Endothelial cell of umbilical vein (primary cell): ENCODE measurements around the gene HOXD3. TPM values are rescaled to one million over a fixed set of nuclear protein-coding genes. Genes with fewer than 3 reads are reported as not detected.
A peak's percentile ranks its signal among the peaks of the same experiment; 100 is the strongest.

Experiments used
- BruUV-seq: library from RNA; stranded (reverse); fragments of 400-500 nt; replicated peaks from 2 replicates; lab custom pipeline; 2021; lab: Mats Ljungman, UMichigan
- CTCF ChIA-PET: fragments of 300-600, 350-600 bp; sonication (Branson Sonifier 250); formaldehyde crosslinking; loops from one replicate; lab custom pipeline; 2021; ENCODE audit warnings: antibody characterized with exemption, inconsistent platforms; lab: Charles Lee
- POLR2A ChIA-PET: fragments of 300-600, 350-600 bp; sonication (Branson Sonifier 250); formaldehyde crosslinking; loops from one replicate; lab custom pipeline; 2021; ENCODE audit warnings: antibody characterized with exemption, inconsistent platforms; lab: Charles Lee
- DNase-seq: peaks from one replicate; pipeline ENCODE4 v3.0.0-alpha.2; 2011; ENCODE audit warnings: low read depth, low spot score
- FAIRE-seq: peaks from 2 replicates; lab custom pipeline; 2011; peaks lifted over from hg19 to GRCh38; lab: Jason Lieb, UNC
- H2AFZ ChIP-seq: 2 replicates; pipeline ENCODE4 v1.6.0; 2012; ENCODE audit warnings: low read depth, low read length, control low read depth, inconsistent platforms
- H3K27ac ChIP-seq: 2 replicates; pipeline ENCODE4 v1.5.1; 2011; ENCODE audit warnings: low read depth, mild to moderate bottlenecking, control low read depth, low read length, moderate library complexity; ENCODE audit not compliant: insufficient read depth
- H3K27me3 ChIP-seq, 2 experiments: 2 replicates each; pipeline versions ENCODE4 v1.6.0 to v1.6.1; 2011; ENCODE audit warnings: low read length in 2 of 2, mixed read lengths in 1 of 2; ENCODE audit not compliant: control insufficient read depth in 2 of 2, insufficient read depth in 2 of 2
- H3K36me3 ChIP-seq, 2 experiments: 2 replicates in 1 of 2; 3 replicates in 1 of 2; pipeline ENCODE4 v1.5.1; 2011; ENCODE audit warnings: low read length in 2 of 2, mild to moderate bottlenecking in 1 of 2, moderate library complexity in 1 of 2; ENCODE audit not compliant: control insufficient read depth in 2 of 2, insufficient read depth in 2 of 2; ENCODE audit errors: extremely low read depth in 1 of 2
- H3K4me1 ChIP-seq: 3 replicates; pipeline ENCODE4 v1.5.1; 2011; ENCODE audit warnings: mild to moderate bottlenecking, low read length; ENCODE audit not compliant: control insufficient read depth, insufficient read depth; ENCODE audit errors: extremely low read depth
- H3K4me2 ChIP-seq: 2 replicates; pipeline ENCODE4 v1.6.1; 2011; ENCODE audit warnings: low read length, control low read depth, mixed read lengths; ENCODE audit not compliant: insufficient read depth
- H3K4me3 ChIP-seq, 3 experiments: fragments of 200-600 bp in 1 of 3; sonication (generic), shearing (Covaris generic) in 1 of 3; replicated peaks in 1 of 3; 2 replicates each; pipeline ENCODE4 v1.5.1; 2011 to 2016; ENCODE audit warnings: control low read depth in 3 of 3, low read length in 3 of 3, mild to moderate bottlenecking in 2 of 3, inconsistent platforms in 1 of 3, low read depth in 1 of 3, moderate library complexity in 1 of 3; ENCODE audit not compliant: insufficient read depth in 1 of 3
- H3K79me2 ChIP-seq: 2 replicates; pipeline ENCODE4 v1.6.0; 2012; ENCODE audit warnings: low read length, inconsistent platforms; ENCODE audit not compliant: control insufficient read depth, insufficient read depth
- H3K9ac ChIP-seq: replicated peaks from 2 replicates; pipeline ENCODE3; 2011; ENCODE audit warnings: low read length, control low read depth; ENCODE audit not compliant: insufficient read depth; ENCODE audit errors: extremely low read depth
- H3K9me1 ChIP-seq: replicated peaks from 3 replicates; pipeline ENCODE4 v1.6.0; 2011; ENCODE audit warnings: mild to moderate bottlenecking, low read length; ENCODE audit not compliant: control insufficient read depth, insufficient read depth; ENCODE audit errors: extremely low read depth
- H3K9me3 ChIP-seq: replicated peaks from 2 replicates; pipeline ENCODE4 v1.5.1; 2012; ENCODE audit warnings: low read length, inconsistent platforms; ENCODE audit not compliant: control insufficient read depth, insufficient read depth
- H4K20me1 ChIP-seq: replicated peaks from 2 replicates; pipeline ENCODE3; 2011; ENCODE audit warnings: mild to moderate bottlenecking, low read length; ENCODE audit not compliant: control insufficient read depth, insufficient read depth; ENCODE audit errors: extremely low read depth
- CTCF ChIP-seq, 2 donors: IDR thresholded peaks; 1 replicate in 1 of 2; 2 replicates in 1 of 2; pipeline ENCODE4 v1.5.1; 2011; ENCODE audit warnings: low read length in 2 of 2, mild to moderate bottlenecking in 2 of 2, moderate library complexity in 2 of 2, control low read depth in 1 of 2, inconsistent platforms in 1 of 2, low read depth in 1 of 2; ENCODE audit not compliant: insufficient read depth in 1 of 2; ENCODE audit errors: extremely low read depth in 1 of 2
- EZH2 ChIP-seq: IDR thresholded peaks from 2 replicates; pipeline ENCODE4 v1.6.1; 2012; ENCODE audit warnings: borderline replicate concordance, low read depth, mild to moderate bottlenecking, moderate library complexity, low read length, inconsistent platforms; ENCODE audit not compliant: severe bottlenecking
- FOS ChIP-seq: IDR thresholded peaks from 2 replicates; pipeline ENCODE4 v1.6.1; 2011; ENCODE audit warnings: mild to moderate bottlenecking, low read length, moderate library complexity, borderline replicate concordance; ENCODE audit not compliant: insufficient read depth
- GATA2 ChIP-seq: IDR thresholded peaks from 2 replicates; pipeline ENCODE4 v1.7.0; 2011; ENCODE audit warnings: low read depth, mild to moderate bottlenecking, moderate library complexity, mixed read lengths, low read length; ENCODE audit not compliant: insufficient read length, insufficient read depth
- JUN ChIP-seq: IDR thresholded peaks from 2 replicates; pipeline ENCODE4 v1.6.1; 2011; ENCODE audit warnings: borderline replicate concordance, low read depth; ENCODE audit not compliant: insufficient read length, insufficient read depth
- MAX ChIP-seq: IDR thresholded peaks from 2 replicates; pipeline ENCODE4 v1.6.1; 2011; ENCODE audit not compliant: insufficient read depth, insufficient read length
- MYC ChIP-seq: IDR thresholded peaks from one replicate; pipeline ENCODE4 v1.6.1; 2011; ENCODE audit warnings: mild to moderate bottlenecking, low read depth, low read length
- POLR2A ChIP-seq: IDR thresholded peaks from 2 replicates; pipeline ENCODE4 v1.6.1; 2012; ENCODE audit warnings: low read depth, mild to moderate bottlenecking, control low read depth, low read length
- POLR2AphosphoS5 ChIP-seq: IDR thresholded peaks from 2 replicates; pipeline ENCODE4 v1.6.1; 2012; ENCODE audit warnings: low read depth, mild to moderate bottlenecking, control low read depth, low read length, moderate library complexity; ENCODE audit not compliant: insufficient read depth
- dilution Hi-C: fragments of 300-500 bp; cut with MboI; formaldehyde crosslinking; loops from one replicate; pipeline ENCODE4 v1.15.0; 2019; ENCODE audit warnings: low sequenced_read_pairs; ENCODE audit not compliant: extremely low pct_ligation_motif_present
- intact Hi-C: fragments of 100-400 bp; cut with micrococcal nuclease; formaldehyde crosslinking; loops from one replicate; pipeline ENCODE4 v1.10.0; 2022
- polyA plus RNA-seq, 4 experiments: library from polyadenylated mRNA; depleted of rRNA in 3 of 4; stranded (reverse) in 3 of 4; unstranded in 1 of 4; fragments of >200 nt; gene quantifications; 2 replicates each; pipeline versions ENCODE4 v1.2.1 to v1.2.3, GENCODE V29; 2011 to 2012; ENCODE audit warnings: missing spikeins in 1 of 4
- total RNA-seq: library from RNA; stranded (reverse); gene quantifications from 2 replicates; pipeline ENCODE4 v1.2.3, GENCODE V29; 2021

Gene HOXD3
- total and polyA plus RNA-seq, 2 donors (not counting 3 experiments of a cell fraction or from before 2014, with no cell fraction given), result 2.9 to 20.9 TPM

DNA sequence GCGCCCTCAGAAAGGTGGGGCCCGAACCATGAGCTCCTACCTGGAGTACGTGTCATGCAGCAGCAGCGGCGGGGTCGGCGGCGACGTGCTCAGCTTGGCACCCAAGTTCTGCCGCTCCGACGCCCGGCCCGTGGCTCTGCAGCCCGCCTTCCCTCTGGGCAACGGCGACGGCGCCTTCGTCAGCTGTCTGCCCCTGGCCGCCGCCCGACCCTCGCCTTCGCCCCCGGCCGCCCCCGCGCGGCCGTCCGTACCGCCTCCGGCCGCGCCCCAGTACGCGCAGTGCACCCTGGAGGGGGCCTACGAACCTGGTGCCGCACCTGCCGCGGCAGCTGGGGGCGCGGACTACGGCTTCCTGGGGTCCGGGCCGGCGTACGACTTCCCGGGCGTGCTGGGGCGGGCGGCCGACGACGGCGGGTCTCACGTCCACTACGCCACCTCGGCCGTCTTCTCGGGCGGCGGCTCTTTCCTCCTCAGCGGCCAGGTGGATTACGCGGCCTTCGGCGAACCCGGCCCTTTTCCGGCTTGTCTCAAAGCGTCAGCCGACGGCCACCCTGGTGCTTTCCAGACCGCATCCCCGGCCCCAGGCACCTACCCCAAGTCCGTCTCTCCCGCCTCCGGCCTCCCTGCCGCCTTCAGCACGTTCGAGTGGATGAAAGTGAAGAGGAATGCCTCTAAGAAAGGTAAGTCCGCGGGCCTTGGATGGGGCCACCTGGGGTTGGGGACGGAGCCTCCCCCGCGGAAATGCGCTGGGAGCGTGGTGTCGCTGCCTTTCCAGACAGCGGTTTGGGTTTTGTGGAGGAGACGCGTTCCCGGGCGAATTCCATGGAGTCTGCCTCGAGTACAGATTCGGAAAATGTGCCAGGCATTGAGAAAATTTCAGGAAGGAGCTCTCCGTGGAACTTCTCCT, 31.9 kb downstream of the HOXD3 start:
- FAIRE-seq (peak; percentile 21), DNase-seq (peak; percentile 41)
- H2AFZ ChIP-seq, result peak overlapping the region; percentile 95
- BruUV-seq, result no TSS peak
- H3K4me2 ChIP-seq, result peak overlapping the region; percentile 98
- peak overlapping the region; percentile 47 for H3K27ac ChIP-seq
- H3K36me3 ChIP-seq, result no peaks in the 10 kb centered on the region
- H3K27me3 ChIP-seq, result no peaks in the 10 kb centered on the region
- intact Hi-C loops, result loop anchor here (1.0 to 5.0 kb wide), 8 partner anchors 11 to 463 kb away; no protein-coding TSS in a partner anchor
- POLR2A ChIA-PET, result interaction anchor here (0.7 to 1.1 kb wide), 3 partner anchors 10 to 50 kb away, joined by 5 to 15 read pairs (median 6); no protein-coding TSS in a partner anchor
- no peaks in the 10 kb centered on the region for H3K9me1 ChIP-seq
- dilution Hi-C loops, result no loop called here
- CTCF ChIA-PET, result interaction anchor here (0.9 to 6.6 kb wide), 11 partner anchors 10 to 465 kb away, joined by 3 to 59 read pairs (median 3); no protein-coding TSS in a partner anchor
- peaks cover 33% of the 10 kb centered on the region for H3K4me1 ChIP-seq
- no peaks in the 10 kb centered on the region for H4K20me1 ChIP-seq
- H3K4me3 ChIP-seq, result peak overlapping the region; percentile 54 to 96 (median 86)
- H3K9me3 ChIP-seq, result no peaks in the 10 kb centered on the region
- peak overlapping the region; percentile 42 for H3K9ac ChIP-seq
- H3K79me2 ChIP-seq, result peaks cover 4% of the 10 kb centered on the region
- TF ChIP-seq MAX, result no peak
- TF ChIP-seq FOS, result no peak
- TF ChIP-seq MYC, result no peak
- no peak for TF ChIP-seq CTCF (IDR thresholded peaks at IDR 0.05; ENCODE audit: extremely low read depth in 1 of 2, insufficient read depth in 1 of 2, low read depth in 1 of 2, low read length in 2 of 2)
- TF ChIP-seq EZH2, result no peak
- TF ChIP-seq POLR2A, result no peak
- TF ChIP-seq POLR2AphosphoS5, result no peak
- no peak for TF ChIP-seq JUN
- TF ChIP-seq GATA2, result no peak
